ENCODE data around the gene RDH13. TPM values are rescaled to one million over a fixed set of nuclear protein-coding genes. Genes with fewer than 3 reads are reported as not detected.

The RDH13 gene
- total RNA-seq, 1 donor from 2014 or later, result 12.0 TPM

DNA sequence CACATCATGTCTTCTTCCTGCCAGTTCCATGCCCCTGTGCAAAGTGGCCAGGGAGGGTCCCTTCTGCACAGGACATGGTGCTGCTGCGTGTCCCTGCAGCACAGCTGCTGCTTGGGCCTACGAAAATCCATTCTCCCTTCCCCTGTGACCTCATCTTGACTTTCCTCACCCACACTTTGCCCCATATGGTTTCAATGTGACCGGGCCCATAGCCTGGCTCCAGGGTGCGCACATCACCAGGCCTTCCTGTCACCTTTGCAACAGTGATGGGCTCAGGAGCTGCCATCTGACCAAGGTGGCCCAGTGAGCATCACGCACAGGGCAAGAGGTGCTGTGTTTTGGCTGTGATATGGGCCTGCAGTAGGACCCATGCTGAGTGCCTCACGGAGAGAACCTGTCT is 43.6 kb upstream of the RDH13 start:
- Mint-ChIP-seq H3K27ac (no peak overlapping the region), H3K36me3 (ENCODE audit: insufficient read depth) (peaks cover 25% of the 10 kb centered on the region), H3K27me3 (no peaks in the 10 kb centered on the region), H3K4me1 (ENCODE audit: low read depth) (no peaks in the 10 kb centered on the region), H3K9me3 (ENCODE audit: low read depth) (no peaks in the 10 kb centered on the region), H3K4me3 (ENCODE audit: low read depth) (peak overlapping the region; percentile 3)
- DNase-seq (ENCODE audit: low spot score, unreplicated experiment), result no peak
- TF ChIP-seq, protein P1, sequence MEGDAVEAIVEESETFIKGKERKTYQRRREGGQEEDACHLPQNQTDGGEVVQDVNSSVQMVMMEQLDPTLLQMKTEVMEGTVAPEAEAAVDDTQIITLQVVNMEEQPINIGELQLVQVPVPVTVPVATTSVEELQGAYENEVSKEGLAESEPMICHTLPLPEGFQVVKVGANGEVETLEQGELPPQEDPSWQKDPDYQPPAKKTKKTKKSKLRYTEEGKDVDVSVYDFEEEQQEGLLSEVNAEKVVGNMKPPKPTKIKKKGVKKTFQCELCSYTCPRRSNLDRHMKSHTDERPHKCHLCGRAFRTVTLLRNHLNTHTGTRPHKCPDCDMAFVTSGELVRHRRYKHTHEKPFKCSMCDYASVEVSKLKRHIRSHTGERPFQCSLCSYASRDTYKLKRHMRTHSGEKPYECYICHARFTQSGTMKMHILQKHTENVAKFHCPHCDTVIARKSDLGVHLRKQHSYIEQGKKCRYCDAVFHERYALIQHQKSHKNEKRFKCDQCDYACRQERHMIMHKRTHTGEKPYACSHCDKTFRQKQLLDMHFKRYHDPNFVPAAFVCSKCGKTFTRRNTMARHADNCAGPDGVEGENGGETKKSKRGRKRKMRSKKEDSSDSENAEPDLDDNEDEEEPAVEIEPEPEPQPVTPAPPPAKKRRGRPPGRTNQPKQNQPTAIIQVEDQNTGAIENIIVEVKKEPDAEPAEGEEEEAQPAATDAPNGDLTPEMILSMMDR (IDR thresholded peaks at IDR 0.05; ENCODE audit: unreplicated experiment), result no peak

- Mint-ChIP-seq H3K4me3 (ENCODE audit: low read depth) (no peak overlapping the region), H3K9me3 (ENCODE audit: low read depth) (no peaks in the 10 kb centered on the region), H3K27ac (no peak overlapping the region), H3K27me3 (no peaks in the 10 kb centered on the region), H3K4me1 (ENCODE audit: low read depth) (no peaks in the 10 kb centered on the region), H3K36me3 (ENCODE audit: insufficient read depth) (peaks cover 23% of the 10 kb centered on the region)
- no peak for DNase-seq (ENCODE audit: low spot score, unreplicated experiment)
- TF ChIP-seq, protein P1 (IDR thresholded peaks at IDR 0.05; ENCODE audit: unreplicated experiment), result no peak
Observed at GRCh38 chr19:55105237-55105636, 42.3 kb upstream of the RDH13 start.

GRCh38 chr19:55103190-55103589 is 40.2 kb upstream of the RDH13 start:
- Mint-ChIP-seq H3K36me3 (ENCODE audit: insufficient read depth) (peaks cover 21% of the 10 kb centered on the region), H3K9me3 (ENCODE audit: low read depth) (no peaks in the 10 kb centered on the region), H3K27ac (no peak overlapping the region), H3K27me3 (no peaks in the 10 kb centered on the region), H3K4me3 (ENCODE audit: low read depth) (no peak overlapping the region), H3K4me1 (ENCODE audit: low read depth) (no peaks in the 10 kb centered on the region)
- TF ChIP-seq, protein P1 (IDR thresholded peaks at IDR 0.05; ENCODE audit: unreplicated experiment), result no peak
- DNase-seq (ENCODE audit: low spot score, unreplicated experiment), result no peak

GRCh38 chr19:55101261-55101660 is 38.3 kb upstream of the RDH13 start:
- H3K4me3 Mint-ChIP-seq (ENCODE audit: low read depth), result no peak overlapping the region
- peaks cover 19% of the 10 kb centered on the region for H3K36me3 Mint-ChIP-seq (ENCODE audit: insufficient read depth)
- H3K4me1 Mint-ChIP-seq (ENCODE audit: low read depth), result no peaks in the 10 kb centered on the region
- no peak overlapping the region for H3K27ac Mint-ChIP-seq
- H3K27me3 Mint-ChIP-seq, result no peaks in the 10 kb centered on the region
- H3K9me3 Mint-ChIP-seq (ENCODE audit: low read depth), result no peaks in the 10 kb centered on the region
- TF ChIP-seq, protein P1 (IDR thresholded peaks at IDR 0.05; ENCODE audit: unreplicated experiment), result no peak
- DNase-seq (ENCODE audit: low spot score, unreplicated experiment), result no peak

DNA sequence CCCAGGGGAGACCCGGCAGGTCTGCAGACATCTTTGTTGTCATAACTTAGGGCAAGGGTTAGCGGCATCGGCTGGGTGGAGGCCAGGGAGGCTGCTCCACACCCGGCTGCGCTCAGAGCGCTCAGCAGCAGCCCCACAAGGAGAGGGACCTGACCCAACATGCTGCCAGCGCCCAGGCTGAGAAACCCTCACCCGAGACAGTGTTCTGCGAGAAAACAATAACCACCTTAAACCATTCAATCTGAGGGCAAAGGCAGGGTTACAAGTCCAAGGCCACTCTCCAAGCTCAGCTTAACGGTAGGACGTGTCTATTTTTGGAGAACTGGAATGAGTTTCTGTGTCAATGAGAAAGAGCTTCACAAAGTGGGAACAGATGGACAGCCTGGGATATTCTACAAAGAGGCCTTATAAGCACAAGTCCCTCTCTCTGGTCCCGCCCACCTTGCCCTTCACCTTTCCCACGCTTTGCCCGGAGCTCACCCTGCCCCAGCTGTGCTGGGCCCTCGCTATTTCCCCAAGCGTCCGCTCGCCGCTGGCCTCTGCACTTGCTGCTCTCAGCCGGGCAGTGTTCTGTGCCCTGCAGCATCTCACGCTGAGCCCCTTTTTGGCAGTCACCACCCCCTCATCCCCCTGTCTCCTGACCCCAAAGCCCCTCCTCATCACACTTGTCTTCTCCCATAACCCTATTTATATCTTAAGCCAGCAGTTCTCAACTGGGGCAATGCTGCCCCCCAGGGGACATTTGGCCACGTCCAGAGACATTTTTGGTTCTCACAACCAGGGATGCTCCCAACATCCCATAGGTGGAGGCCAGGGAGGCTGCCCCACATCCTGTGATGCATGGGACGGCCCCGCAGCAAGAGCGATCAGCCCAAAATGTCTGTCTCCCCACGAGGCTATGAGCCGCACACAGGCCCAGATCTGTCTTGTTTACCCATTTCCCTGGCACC is 36.9 kb upstream of the RDH13 start:
- no peak for DNase-seq (ENCODE audit: low spot score, unreplicated experiment)
- no peaks in the 10 kb centered on the region for H3K4me1 Mint-ChIP-seq (ENCODE audit: low read depth)
- H3K9me3 Mint-ChIP-seq (ENCODE audit: low read depth), result no peaks in the 10 kb centered on the region
- peaks cover 13% of the 10 kb centered on the region for H3K36me3 Mint-ChIP-seq (ENCODE audit: insufficient read depth)
- TF ChIP-seq, protein P1 (IDR thresholded peaks at IDR 0.05; ENCODE audit: unreplicated experiment), result peak; percentile 16
- H3K27ac Mint-ChIP-seq, result peak overlapping the region; percentile 71
- H3K4me3 Mint-ChIP-seq (ENCODE audit: low read depth), result no peak overlapping the region
- no peaks in the 10 kb centered on the region for H3K27me3 Mint-ChIP-seq
